GM10266 (cell line): Measurements from ENCODE around the gene DAB1.

Source experiments
- DNase-seq: peaks from one replicate; pipeline ENCODE4 v3.0.0; 2012; ENCODE audit errors: extremely low spot score
- CTCF ChIP-seq: IDR thresholded peaks from 2 replicates; pipeline ENCODE4 v1.5.1; 2012; ENCODE audit warnings: mild to moderate bottlenecking, low read depth; ENCODE audit not compliant: control insufficient read depth, insufficient read depth; ENCODE audit errors: missing control alignments

Gene DAB1

GRCh38 chr1:57167997-57168396, 255.9 kb downstream of the DAB1 start:
- no peak for DNase-seq
- TF ChIP-seq CTCF, result no peak

GRCh38 chr1:57165546-57165945, 258.3 kb downstream of the DAB1 start:
- DNase-seq, result no peak
- no peak for TF ChIP-seq CTCF

- no peak for TF ChIP-seq CTCF
- DNase-seq, result no peak
These were observed 259.3 kb downstream of the DAB1 start for GRCh38 chr1:57164584-57164983.

- TF ChIP-seq CTCF, result no peak
- no peak for DNase-seq
These were observed 260.1 kb downstream of the DAB1 start for GRCh38 chr1:57163789-57164188.

- TF ChIP-seq CTCF, result no peak
- no peak for DNase-seq
These were observed 260.5 kb downstream of the DAB1 start for GRCh38 chr1:57163325-57163724.

GRCh38 chr1:57162607-57163261, 261.1 kb downstream of the DAB1 start:
- no peak for DNase-seq
- TF ChIP-seq CTCF, result no peak

GRCh38 chr1:57160594-57160993, 263.3 kb downstream of the DAB1 start:
- TF ChIP-seq CTCF, result no peak
- no peak for DNase-seq
